NCI-H69 (cell line): ENCODE results near the gene L1TD1.
"Not testable (repeated sequence)": the region's sequence is repeated elsewhere in the genome, so short reads cannot be mapped to it uniquely, and the experiment has no call there.

ENCODE experiments used
- DNase-seq: peaks from one replicate; lab custom pipeline; 2025; lab: John Stamatoyannopoulos, UW

L1TD1 gene

DNA sequence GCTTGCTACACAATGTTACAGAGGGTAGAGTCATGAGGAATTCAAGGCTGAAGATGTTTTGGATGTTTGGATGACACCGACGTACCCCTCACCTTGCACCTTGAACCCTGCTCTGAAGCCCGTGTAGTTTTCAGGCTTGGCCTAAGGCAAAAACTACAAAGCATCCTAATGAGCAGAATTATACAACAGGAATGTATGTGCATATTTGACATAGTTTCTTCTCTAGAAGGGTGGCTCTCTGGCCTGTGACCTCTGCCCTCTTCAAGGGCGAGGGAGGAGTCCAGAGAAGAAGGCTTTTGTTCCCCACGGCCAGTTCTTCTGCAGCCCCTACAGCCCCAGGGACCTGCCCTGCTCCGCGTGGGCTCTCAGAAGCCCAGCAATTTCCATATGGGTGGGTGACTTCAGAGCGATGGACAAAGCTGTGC is 43.3 kb downstream of the L1TD1 start:
- DNase-seq, result no peak

DNA sequence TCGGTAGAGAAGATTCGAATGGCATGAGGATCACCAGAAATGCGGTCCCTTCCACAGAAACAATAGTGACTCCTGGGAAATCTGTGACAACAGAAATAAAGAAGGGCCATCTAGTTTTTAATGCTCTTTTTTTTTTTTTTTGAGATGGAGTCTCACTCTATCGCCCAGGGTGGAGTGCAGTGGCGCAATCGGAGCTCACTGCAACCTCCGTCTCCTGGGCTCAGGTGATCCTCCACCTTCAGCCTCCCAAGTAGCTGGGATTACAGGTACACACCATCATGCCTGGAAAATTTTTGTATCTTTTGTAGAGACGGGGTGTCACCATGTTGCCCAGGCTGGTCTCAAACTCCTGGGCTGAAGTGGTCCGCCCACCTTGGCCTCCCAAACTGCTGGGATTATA is 43.9 kb downstream of the L1TD1 start:
- DNase-seq, result no peak

DNA sequence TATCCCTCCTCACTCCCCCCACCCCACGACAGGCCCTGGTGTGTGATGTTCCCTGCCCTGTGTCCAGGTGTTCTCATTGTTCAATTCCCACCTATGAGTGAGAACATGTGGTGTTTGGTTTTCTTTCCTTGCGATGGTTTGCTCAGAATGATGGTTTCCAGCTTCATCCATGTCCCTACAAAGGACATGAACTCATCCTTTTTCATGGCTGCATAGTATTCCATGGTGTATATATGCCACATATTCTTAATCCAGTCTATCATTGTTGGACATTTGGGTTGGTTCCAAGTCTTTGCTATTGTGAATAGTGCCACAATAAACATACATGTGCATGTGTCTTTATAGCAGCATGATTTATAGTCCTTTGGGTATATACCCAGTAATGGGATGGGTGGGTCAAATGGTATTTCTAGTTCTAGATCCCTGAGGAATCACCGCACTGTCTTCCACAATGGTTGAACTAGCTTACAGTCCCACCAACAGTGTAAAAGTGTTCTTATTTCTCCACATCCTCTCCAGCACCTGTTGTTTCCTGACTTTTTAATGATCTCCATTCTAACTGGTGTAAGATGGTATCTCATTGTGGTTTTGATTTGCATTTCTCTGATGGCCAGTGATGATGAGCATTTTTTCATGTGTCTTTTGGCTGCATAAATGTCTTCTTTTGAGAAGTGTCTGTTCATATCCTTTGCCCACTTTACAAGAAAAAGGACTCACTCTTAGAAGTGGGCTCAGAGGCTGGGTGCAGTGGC is 45.2 kb downstream of the L1TD1 start:
- not testable (repeated sequence) for DNase-seq

DNA sequence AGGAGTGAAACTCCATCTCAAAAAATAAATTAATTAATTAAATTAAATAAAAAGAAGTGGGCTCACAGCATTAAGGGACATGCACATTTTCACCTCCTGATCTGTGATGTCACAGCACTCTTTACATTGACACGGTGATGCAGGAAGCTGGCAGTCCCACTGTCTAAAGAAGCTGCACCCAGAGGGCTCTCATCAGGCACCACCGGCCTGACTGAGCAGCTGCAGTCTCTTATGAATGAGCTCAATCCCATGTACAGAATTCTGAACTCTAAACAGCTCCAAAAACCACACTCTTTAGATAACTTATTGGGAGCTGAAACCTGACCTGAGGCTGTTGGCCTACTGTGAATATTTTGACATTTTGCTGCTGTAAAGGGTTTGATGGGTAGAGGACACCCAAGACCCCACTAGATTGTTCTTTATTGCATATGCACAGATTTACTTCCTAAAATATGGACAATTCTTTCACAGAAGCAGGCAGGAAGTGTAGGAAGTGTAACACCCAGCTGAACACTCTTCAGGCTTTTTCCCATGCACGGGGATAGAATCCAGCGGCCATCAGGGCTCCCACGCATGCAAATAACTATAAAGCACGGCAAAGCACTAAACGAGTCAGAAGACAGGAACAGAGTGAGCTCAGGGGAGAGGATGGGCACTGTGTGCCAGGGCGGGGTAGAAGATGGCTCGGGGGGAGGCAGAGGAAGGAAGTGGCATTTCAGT is 46.2 kb downstream of the L1TD1 start:
- no peak for DNase-seq

DNA sequence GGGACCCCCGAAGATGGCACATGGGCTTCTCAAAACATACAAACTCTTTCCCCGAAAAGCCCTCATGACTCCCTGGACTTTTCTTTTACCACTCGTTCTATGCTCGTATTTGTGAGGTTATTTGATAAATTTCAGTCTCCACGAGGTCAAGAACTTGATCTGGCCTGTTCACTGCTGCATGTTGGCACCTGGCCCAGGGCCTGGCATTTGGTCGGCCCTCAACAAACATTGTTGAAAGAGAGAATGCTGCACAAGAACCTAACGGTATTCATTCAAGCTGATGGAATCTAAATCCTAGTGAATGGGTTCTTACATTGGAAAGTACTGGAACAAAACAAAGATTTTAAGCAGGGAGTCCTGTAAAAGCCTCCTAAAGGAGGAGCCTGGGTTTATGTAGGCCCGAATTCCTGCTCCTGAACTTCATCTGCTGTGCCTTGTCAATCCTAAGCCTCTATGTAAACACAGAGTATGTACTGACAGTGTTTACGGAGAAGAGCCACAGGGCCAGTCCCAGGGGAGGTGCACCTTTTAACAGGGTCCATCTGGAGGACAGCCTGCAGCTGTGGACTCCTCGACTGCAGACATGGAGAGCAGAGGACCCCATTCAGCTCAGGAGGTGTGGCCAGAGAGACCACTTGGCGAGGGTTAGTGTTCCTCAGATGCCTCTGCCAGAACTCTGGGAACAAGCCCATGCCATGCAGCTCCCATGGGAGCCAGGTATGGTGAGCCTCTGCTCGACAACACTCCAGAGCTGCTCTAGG is 46.9 kb downstream of the L1TD1 start:
- DNase-seq, result peak; percentile 34

DNA sequence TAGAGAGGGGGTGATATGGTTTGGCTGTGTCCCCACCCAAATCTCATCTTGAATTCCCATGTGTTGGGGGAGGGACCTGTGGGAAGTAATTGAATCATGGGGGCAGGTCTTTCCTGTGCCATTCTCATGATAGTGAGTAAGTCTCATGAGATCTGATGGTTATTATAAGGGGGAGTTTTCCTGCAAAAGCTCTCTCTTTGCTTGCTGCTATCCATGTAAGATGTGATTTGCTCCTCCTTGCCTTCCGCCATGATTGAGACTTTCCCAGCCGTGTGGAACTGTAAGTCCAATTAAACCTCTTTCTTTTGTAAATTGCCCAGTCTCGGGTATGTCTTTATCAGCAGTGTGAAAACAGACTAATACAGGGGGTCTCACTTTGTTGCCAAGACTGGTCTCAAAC is 49.7 kb downstream of the L1TD1 start:
- DNase-seq, result not testable (repeated sequence)

DNA sequence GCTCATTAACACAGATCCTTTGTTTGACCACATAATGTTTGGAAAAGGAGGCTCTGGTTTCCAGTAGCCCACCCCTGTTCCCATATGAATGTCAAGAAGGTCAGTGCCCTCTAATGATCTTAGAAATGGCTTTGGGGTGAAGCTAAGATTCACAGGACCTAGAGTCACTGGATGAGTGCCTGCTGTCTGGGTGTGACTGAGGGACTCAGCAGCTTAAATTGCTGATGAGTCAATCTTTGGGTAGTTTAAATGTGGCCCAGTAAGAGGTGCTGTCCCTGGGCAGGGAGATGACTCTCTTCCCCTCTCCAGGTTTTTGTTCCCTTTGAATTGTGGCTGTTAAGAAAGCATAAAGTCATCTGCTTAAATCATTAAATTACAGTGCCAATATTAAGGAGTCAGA is 50.6 kb downstream of the L1TD1 start:
- DNase-seq, result no peak

DNA sequence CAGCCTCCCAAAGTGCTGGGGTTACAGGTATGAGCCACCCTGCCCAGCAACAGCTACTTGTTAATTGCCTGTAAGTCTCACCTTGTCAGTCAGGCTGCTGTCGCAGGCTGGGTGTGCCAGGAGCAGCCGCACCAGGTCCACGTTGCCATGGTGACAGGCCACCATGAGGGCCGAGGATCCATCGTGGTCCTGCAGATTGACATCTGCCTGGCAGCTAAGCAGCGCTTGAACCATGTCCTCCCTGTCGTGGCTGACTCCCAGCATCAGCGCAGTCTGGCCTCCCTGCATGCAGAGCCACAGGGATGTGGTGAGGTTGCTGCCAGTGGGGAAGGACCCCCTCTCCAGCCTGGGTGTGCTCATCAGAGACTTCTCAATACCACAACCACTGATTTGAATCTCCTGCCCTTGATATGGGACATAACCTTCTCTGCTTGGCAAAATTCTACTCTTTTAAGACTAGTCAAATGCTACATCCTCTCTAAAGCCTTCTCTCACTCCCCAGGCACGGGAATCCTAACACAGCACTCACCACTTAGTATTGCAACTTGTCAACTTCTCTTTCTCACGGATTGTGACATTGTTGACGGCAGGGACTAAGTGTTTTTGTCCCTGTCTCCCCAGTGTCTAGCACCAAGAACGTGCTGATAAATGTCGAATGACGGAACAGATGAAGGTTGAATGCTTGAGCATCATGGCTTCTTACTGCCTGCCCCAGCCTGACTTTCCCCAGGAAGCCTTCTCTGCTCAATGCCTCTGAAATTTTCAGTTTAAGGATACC is 52.9 kb downstream of the L1TD1 start:
- DNase-seq, result peak; percentile 51

DNA sequence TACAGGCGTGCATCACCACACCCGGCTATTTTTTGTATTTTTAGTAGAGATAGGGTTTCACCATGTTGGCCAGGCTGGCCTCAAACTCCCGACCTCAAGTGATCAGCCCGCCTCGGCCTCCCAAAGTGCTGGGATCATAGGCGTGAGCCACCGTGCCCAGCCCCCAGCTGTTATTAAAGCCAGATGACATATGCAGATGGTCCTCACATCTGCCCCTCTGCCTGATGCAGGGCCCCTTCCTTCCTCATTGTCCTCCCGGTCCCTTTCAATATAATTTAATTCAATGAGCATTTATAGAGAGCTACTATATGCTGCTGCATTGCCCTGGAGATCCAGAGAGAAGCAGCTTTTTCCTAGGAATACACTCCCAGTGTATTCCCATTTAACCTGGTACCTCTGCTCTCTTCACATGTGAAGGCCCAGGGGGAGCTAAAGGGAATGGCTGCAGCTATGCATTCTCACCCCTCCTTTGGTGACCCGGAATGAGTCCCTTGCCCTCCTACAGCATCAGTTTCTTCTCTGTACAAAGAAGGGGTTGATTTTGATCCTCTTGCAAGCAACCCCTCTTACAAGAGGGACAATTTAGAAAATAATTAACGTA is 55.6 kb downstream of the L1TD1 start:
- DNase-seq, result no peak

DNA sequence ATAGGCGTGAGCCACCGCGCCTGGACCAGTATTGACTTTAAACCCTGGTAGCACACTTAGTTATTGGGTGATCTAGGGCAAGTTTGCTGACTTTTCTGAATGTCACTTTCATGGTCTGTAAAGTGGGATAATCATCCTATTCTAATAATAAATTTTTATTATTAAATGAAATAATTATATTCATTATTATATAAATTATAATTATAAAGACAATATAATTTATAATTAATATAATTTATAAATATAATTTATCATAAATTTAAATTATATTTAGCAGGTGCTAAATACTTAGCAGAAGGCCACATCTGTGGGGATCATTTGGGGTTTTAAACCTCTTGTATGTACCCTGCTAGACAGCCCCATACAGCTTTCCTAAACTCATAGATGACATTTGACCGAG is 64.9 kb downstream of the L1TD1 start:
- DNase-seq, result no peak

DNA sequence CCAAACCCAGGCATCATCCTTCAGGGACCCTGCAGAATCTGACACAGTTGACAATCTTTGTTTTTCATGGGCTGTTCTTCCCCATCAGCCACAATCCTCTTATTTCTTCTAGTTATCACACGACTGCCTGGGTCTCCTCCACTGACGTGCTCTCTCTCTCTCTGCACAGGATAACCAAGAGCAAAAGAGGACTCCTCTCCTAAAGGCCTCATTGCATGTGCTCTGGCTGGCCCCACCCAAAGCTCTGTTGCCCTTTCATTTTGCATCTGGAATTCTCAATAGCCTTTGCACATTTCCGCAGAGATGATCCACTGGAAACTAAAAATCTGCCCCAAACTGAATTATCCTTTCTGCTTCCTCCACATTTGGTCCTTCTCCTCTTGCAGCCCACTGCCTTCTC is 66.0 kb downstream of the L1TD1 start:
- no peak for DNase-seq
